ENCODE measurements around the gene PKN3.

PKN3 gene

GRCh38 chr9:128728298-128728697 is 26.0 kb downstream of the PKN3 start:
- Histone ChIP-seq H3K9ac (ENCODE audit: low read length in 2 of 2) (no peak overlapping the region), H3K27ac (ENCODE audit: low read length) (no peak overlapping the region), H3K4me3 (ENCODE audit: low read length in 2 of 2) (no peak overlapping the region), H3K27me3 (ENCODE audit: control insufficient read depth in 1 of 2, insufficient read depth in 2 of 2, low read length in 2 of 2) (no peaks in the 10 kb centered on the region), H3K4me1 (ENCODE audit: control insufficient read depth, insufficient read depth, low read length) (peaks cover 15% of the 10 kb centered on the region), H3K36me3 (ENCODE audit: control insufficient read depth in 2 of 2, insufficient read depth in 2 of 2, low read length in 2 of 2) (peaks cover 7 to 12% of the 10 kb centered on the region in 2 donors), H3K9me3 (ENCODE audit: control insufficient read depth in 2 of 2, low read length in 2 of 2) (no peaks in the 10 kb centered on the region)

- Histone ChIP-seq H3K36me3 (ENCODE audit: control insufficient read depth in 2 of 2, insufficient read depth in 2 of 2, low read length in 2 of 2) (peaks cover 7 to 12% of the 10 kb centered on the region in 2 donors), H3K27ac (ENCODE audit: low read length) (no peak overlapping the region), H3K27me3 (ENCODE audit: control insufficient read depth in 1 of 2, insufficient read depth in 2 of 2, low read length in 2 of 2) (no peaks in the 10 kb centered on the region), H3K4me3 (ENCODE audit: low read length in 2 of 2) (no peak overlapping the region), H3K9me3 (ENCODE audit: control insufficient read depth in 2 of 2, low read length in 2 of 2) (no peaks in the 10 kb centered on the region), H3K4me1 (ENCODE audit: control insufficient read depth, insufficient read depth, low read length) (peaks cover 8% of the 10 kb centered on the region), H3K9ac (ENCODE audit: low read length in 2 of 2) (no peak overlapping the region)
Measured at GRCh38 chr9:128729302-128729701, 27.0 kb downstream of the PKN3 start.

- peaks cover 11 to 14% of the 10 kb centered on the region in 2 donors for H3K36me3 ChIP-seq (ENCODE audit: control insufficient read depth in 2 of 2, insufficient read depth in 2 of 2, low read length in 2 of 2)
- no peaks in the 10 kb centered on the region for H3K9me3 ChIP-seq (ENCODE audit: control insufficient read depth in 2 of 2, low read length in 2 of 2)
- H3K9ac ChIP-seq (ENCODE audit: low read length in 2 of 2), result no peak overlapping the region
- H3K27ac ChIP-seq (ENCODE audit: low read length), result no peak overlapping the region
- H3K4me3 ChIP-seq (ENCODE audit: low read length in 2 of 2), result no peak overlapping the region
- no peaks in the 10 kb centered on the region for H3K27me3 ChIP-seq (ENCODE audit: control insufficient read depth in 1 of 2, insufficient read depth in 2 of 2, low read length in 2 of 2)
- H3K4me1 ChIP-seq (ENCODE audit: control insufficient read depth, insufficient read depth, low read length), result peaks cover 2% of the 10 kb centered on the region
Measured at GRCh38 chr9:128729766-128730517, 27.6 kb downstream of the PKN3 start.

- Histone ChIP-seq H3K4me3 (ENCODE audit: low read length in 2 of 2) (no peak overlapping the region), H3K27me3 (ENCODE audit: control insufficient read depth in 1 of 2, insufficient read depth in 2 of 2, low read length in 2 of 2) (no peaks in the 10 kb centered on the region), H3K4me1 (ENCODE audit: control insufficient read depth, insufficient read depth, low read length) (no peaks in the 10 kb centered on the region), H3K9me3 (ENCODE audit: control insufficient read depth in 2 of 2, low read length in 2 of 2) (no peaks in the 10 kb centered on the region), H3K27ac (ENCODE audit: low read length) (no peak overlapping the region), H3K36me3 (ENCODE audit: control insufficient read depth in 2 of 2, insufficient read depth in 2 of 2, low read length in 2 of 2) (peaks cover 15 to 19% of the 10 kb centered on the region in 2 donors), H3K9ac (ENCODE audit: low read length in 2 of 2) (no peak overlapping the region)
Measured at GRCh38 chr9:128731093-128731492, 28.8 kb downstream of the PKN3 start.

DNA sequence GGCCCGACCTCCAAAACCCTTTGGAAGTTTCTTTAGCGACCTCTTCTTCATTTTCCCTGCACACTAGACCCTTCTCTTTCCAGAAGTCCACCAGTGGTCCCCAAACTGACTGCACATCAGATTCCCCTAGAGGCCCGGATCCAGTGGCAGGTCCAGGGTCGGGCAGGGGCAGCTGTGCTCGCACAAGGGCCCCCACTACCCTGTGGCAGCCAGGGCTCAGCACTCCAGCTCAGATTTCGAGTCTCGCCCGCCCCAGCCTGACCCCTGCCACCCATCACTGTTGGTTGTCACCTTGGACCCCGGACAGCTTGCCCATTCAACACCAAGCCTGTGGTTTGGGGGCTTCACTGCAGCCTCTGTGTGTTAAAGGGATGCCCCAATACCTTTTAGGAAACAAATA is 29.4 kb downstream of the PKN3 start:
- Histone ChIP-seq H3K4me1 (ENCODE audit: control insufficient read depth, insufficient read depth, low read length) (no peaks in the 10 kb centered on the region), H3K27me3 (ENCODE audit: control insufficient read depth in 1 of 2, insufficient read depth in 2 of 2, low read length in 2 of 2) (no peaks in the 10 kb centered on the region), H3K4me3 (ENCODE audit: low read length in 2 of 2) (no peak overlapping the region), H3K36me3 (ENCODE audit: control insufficient read depth in 2 of 2, insufficient read depth in 2 of 2, low read length in 2 of 2) (peaks cover 15 to 19% of the 10 kb centered on the region in 2 donors), H3K27ac (ENCODE audit: low read length) (no peak overlapping the region), H3K9ac (ENCODE audit: low read length in 2 of 2) (no peak overlapping the region), H3K9me3 (ENCODE audit: control insufficient read depth in 2 of 2, low read length in 2 of 2) (no peaks in the 10 kb centered on the region)

DNA sequence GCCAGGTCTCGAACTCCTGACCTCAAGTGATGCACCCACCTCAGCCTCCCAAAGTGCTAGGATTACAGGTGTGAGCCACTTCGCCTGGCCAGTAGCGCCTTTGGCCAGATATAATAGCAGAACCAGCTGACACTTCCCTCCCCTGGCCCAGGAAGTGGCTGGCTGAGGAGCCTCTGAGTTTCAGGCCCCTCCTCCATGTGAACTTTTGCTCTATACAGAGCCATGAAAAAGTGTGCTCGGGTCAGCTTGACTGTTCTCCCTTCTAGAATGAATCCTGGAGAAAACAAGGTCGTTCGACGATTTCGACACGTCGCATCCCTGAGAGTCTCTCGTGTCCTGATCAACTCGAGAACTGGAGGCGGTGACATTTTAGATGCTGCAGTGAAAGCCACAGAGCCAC is 30.3 kb downstream of the PKN3 start:
- Histone ChIP-seq H3K9me3 (ENCODE audit: control insufficient read depth in 2 of 2, low read length in 2 of 2) (no peaks in the 10 kb centered on the region), H3K9ac (ENCODE audit: low read length in 2 of 2) (no peak overlapping the region), H3K4me3 (ENCODE audit: low read length in 2 of 2) (no peak overlapping the region), H3K4me1 (ENCODE audit: control insufficient read depth, insufficient read depth, low read length) (no peaks in the 10 kb centered on the region), H3K27ac (ENCODE audit: low read length) (no peak overlapping the region), H3K27me3 (ENCODE audit: control insufficient read depth in 1 of 2, insufficient read depth in 2 of 2, low read length in 2 of 2) (no peaks in the 10 kb centered on the region), H3K36me3 (ENCODE audit: control insufficient read depth in 2 of 2, insufficient read depth in 2 of 2, low read length in 2 of 2) (peaks cover 15 to 26% of the 10 kb centered on the region in 2 donors)

DNA sequence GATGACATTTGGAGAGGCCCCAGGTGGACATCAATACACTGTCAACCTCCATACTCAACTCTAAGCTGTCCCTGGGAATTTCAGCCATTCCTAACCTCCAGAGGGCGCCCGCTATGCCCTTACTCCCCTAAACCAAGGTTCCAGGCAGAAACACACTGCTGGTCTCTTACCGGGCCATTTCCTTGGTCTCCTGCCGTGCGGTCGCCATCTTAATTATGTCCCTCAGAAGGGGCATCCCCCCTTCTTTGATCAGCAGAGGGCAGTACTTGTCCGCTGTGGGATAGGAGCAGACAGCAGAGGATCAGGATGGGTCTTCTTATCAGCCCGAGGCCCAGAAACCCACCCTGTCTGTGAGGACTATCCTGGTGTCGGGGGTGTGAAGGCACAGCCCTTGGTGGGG is 31.0 kb downstream of the PKN3 start:
- peaks cover 15 to 26% of the 10 kb centered on the region in 2 donors for H3K36me3 ChIP-seq (ENCODE audit: control insufficient read depth in 2 of 2, insufficient read depth in 2 of 2, low read length in 2 of 2)
- H3K9me3 ChIP-seq (ENCODE audit: control insufficient read depth in 2 of 2, low read length in 2 of 2), result no peaks in the 10 kb centered on the region
- H3K9ac ChIP-seq (ENCODE audit: low read length in 2 of 2), result peak overlapping the region in 1 of 2 donors; percentile 51
- H3K4me1 ChIP-seq (ENCODE audit: control insufficient read depth, insufficient read depth, low read length), result no peaks in the 10 kb centered on the region
- no peaks in the 10 kb centered on the region for H3K27me3 ChIP-seq (ENCODE audit: control insufficient read depth in 1 of 2, insufficient read depth in 2 of 2, low read length in 2 of 2)
- no peak overlapping the region for H3K4me3 ChIP-seq (ENCODE audit: low read length in 2 of 2)
- peak overlapping the region; percentile 24 for H3K27ac ChIP-seq (ENCODE audit: low read length)

- Histone ChIP-seq H3K36me3 (ENCODE audit: control insufficient read depth in 2 of 2, insufficient read depth in 2 of 2, low read length in 2 of 2) (peaks cover 23 to 33% of the 10 kb centered on the region in 2 donors), H3K9me3 (ENCODE audit: control insufficient read depth in 2 of 2, low read length in 2 of 2) (no peaks in the 10 kb centered on the region), H3K27ac (ENCODE audit: low read length) (no peak overlapping the region), H3K4me1 (ENCODE audit: control insufficient read depth, insufficient read depth, low read length) (no peaks in the 10 kb centered on the region), H3K4me3 (ENCODE audit: low read length in 2 of 2) (no peak overlapping the region), H3K27me3 (ENCODE audit: control insufficient read depth in 1 of 2, insufficient read depth in 2 of 2, low read length in 2 of 2) (no peaks in the 10 kb centered on the region), H3K9ac (ENCODE audit: low read length in 2 of 2) (no peak overlapping the region)
Measured at GRCh38 chr9:128735373-128735772, 33.1 kb downstream of the PKN3 start.

GRCh38 chr9:128742401-128742800 is 40.1 kb downstream of the PKN3 start:
- peaks cover 28 to 33% of the 10 kb centered on the region in 2 donors for H3K36me3 ChIP-seq (ENCODE audit: control insufficient read depth in 2 of 2, insufficient read depth in 2 of 2, low read length in 2 of 2)
- H3K27ac ChIP-seq (ENCODE audit: low read length), result no peak overlapping the region
- no peaks in the 10 kb centered on the region for H3K27me3 ChIP-seq (ENCODE audit: control insufficient read depth in 1 of 2, insufficient read depth in 2 of 2, low read length in 2 of 2)
- no peaks in the 10 kb centered on the region for H3K4me1 ChIP-seq (ENCODE audit: control insufficient read depth, insufficient read depth, low read length)
- H3K9me3 ChIP-seq (ENCODE audit: control insufficient read depth in 2 of 2, low read length in 2 of 2), result no peaks in the 10 kb centered on the region
- no peak overlapping the region for H3K9ac ChIP-seq (ENCODE audit: low read length in 2 of 2)
- no peak overlapping the region for H3K4me3 ChIP-seq (ENCODE audit: low read length in 2 of 2)

GRCh38 chr9:128743421-128743820 is 41.1 kb downstream of the PKN3 start:
- H3K4me3 ChIP-seq (ENCODE audit: low read length in 2 of 2), result no peak overlapping the region
- no peaks in the 10 kb centered on the region for H3K27me3 ChIP-seq (ENCODE audit: control insufficient read depth in 1 of 2, insufficient read depth in 2 of 2, low read length in 2 of 2)
- no peaks in the 10 kb centered on the region for H3K9me3 ChIP-seq (ENCODE audit: control insufficient read depth in 2 of 2, low read length in 2 of 2)
- no peaks in the 10 kb centered on the region for H3K4me1 ChIP-seq (ENCODE audit: control insufficient read depth, insufficient read depth, low read length)
- H3K9ac ChIP-seq (ENCODE audit: low read length in 2 of 2), result no peak overlapping the region
- H3K27ac ChIP-seq (ENCODE audit: low read length), result no peak overlapping the region
- H3K36me3 ChIP-seq (ENCODE audit: control insufficient read depth in 2 of 2, insufficient read depth in 2 of 2, low read length in 2 of 2), result peaks cover 28 to 32% of the 10 kb centered on the region in 2 donors

DNA sequence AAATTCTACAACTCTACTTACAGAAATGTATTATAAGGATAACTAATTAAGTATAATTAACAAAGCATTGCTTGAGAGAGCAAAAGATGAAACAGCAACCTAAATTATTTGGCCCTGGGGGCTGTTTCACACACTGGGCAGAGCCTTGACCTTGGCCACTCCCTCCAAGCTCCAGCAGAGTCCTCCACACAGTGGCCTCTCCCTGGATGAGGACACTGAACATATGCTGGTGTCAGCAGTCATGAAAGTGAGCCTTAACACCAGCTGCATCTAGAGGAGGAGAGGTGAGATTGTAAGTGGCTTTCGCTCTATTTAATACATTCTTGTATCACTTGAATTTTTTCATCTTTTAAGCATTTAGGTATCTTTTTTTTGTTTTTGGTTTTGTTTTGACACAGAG is 44.9 kb downstream of the PKN3 start:
- no peak overlapping the region for H3K27ac ChIP-seq (ENCODE audit: low read length)
- peaks cover 4 to 22% of the 10 kb centered on the region in 2 donors for H3K36me3 ChIP-seq (ENCODE audit: control insufficient read depth in 2 of 2, insufficient read depth in 2 of 2, low read length in 2 of 2)

More for the DNA sequence above, 44.9 kb downstream of the PKN3 start:
- no peaks in the 10 kb centered on the region for H3K9me3 ChIP-seq (ENCODE audit: control insufficient read depth in 2 of 2, low read length in 2 of 2)
- H3K27me3 ChIP-seq (ENCODE audit: control insufficient read depth in 1 of 2, insufficient read depth in 2 of 2, low read length in 2 of 2), result no peaks in the 10 kb centered on the region
- no peaks in the 10 kb centered on the region for H3K4me1 ChIP-seq (ENCODE audit: control insufficient read depth, insufficient read depth, low read length)
- H3K4me3 ChIP-seq (ENCODE audit: low read length in 2 of 2), result no peak overlapping the region
- H3K9ac ChIP-seq (ENCODE audit: low read length in 2 of 2), result no peak overlapping the region
